Measurements from ENCODE around the gene XPO6.

Gene XPO6

GRCh38 chr16:28180655-28181460 lies 30.9 kb downstream of the XPO6 start:
- H3K4me3 ChIP-seq (replicated peaks; ENCODE audit: insufficient read depth, low read length) = no peak overlapping the region
- H3K27ac ChIP-seq (replicated peaks) = peak overlapping the region; percentile 25; the same call in 1 of the 2 replicates
- no peak for TF ChIP-seq REST (IDR thresholded peaks at IDR 0.05; ENCODE audit: insufficient replicate concordance, low read depth)
- peak in 1 of 2 experiments; percentile 38 for DNase-seq (ENCODE audit: low read depth in 1 of 2, low spot score in 1 of 2)
- H3K27me3 ChIP-seq (ENCODE audit: insufficient read depth, poor library complexity, severe bottlenecking) = no peaks in the 10 kb centered on the region

GRCh38 chr16:28179354-28179753 lies 32.4 kb downstream of the XPO6 start:
- Histone ChIP-seq H3K4me3 (replicated peaks; ENCODE audit: insufficient read depth, low read length) (no peak overlapping the region), H3K27me3 (ENCODE audit: insufficient read depth, poor library complexity, severe bottlenecking) (no peaks in the 10 kb centered on the region), H3K27ac (replicated peaks) (no peak overlapping the region)
- DNase-seq (ENCODE audit: low read depth in 1 of 2, low spot score in 1 of 2) = no peak
- TF ChIP-seq POLR2AphosphoS5 (IDR thresholded peaks at IDR 0.05; ENCODE audit: low read depth) = no peak
- no peak for TF ChIP-seq SPI1 (IDR thresholded peaks at IDR 0.05; ENCODE audit: borderline replicate concordance, low read depth)
- no peak for TF ChIP-seq CTCF (IDR thresholded peaks at IDR 0.05; ENCODE audit: insufficient read depth, low read length)
- TF ChIP-seq GABPA (IDR thresholded peaks at IDR 0.05; ENCODE audit: low read depth) = no peak
- no peak for TF ChIP-seq REST (IDR thresholded peaks at IDR 0.05; ENCODE audit: insufficient replicate concordance, low read depth)

- H3K4me3 ChIP-seq (replicated peaks; ENCODE audit: insufficient read depth, low read length) = no peak overlapping the region
- no peak for DNase-seq (ENCODE audit: low read depth in 1 of 2, low spot score in 1 of 2)
- H3K27me3 ChIP-seq (ENCODE audit: insufficient read depth, poor library complexity, severe bottlenecking) = no peaks in the 10 kb centered on the region
- no peak for TF ChIP-seq REST (IDR thresholded peaks at IDR 0.05; ENCODE audit: insufficient replicate concordance, low read depth)
- TF ChIP-seq POLR2AphosphoS5 (IDR thresholded peaks at IDR 0.05; ENCODE audit: low read depth) = no peak
- no peak for TF ChIP-seq GABPA (IDR thresholded peaks at IDR 0.05; ENCODE audit: low read depth)
- TF ChIP-seq SPI1 (IDR thresholded peaks at IDR 0.05; ENCODE audit: borderline replicate concordance, low read depth) = no peak
- TF ChIP-seq CTCF (IDR thresholded peaks at IDR 0.05; ENCODE audit: insufficient read depth, low read length) = no peak
- H3K27ac ChIP-seq (replicated peaks) = no peak overlapping the region
Measured at GRCh38 chr16:28175715-28176114, 36.0 kb downstream of the XPO6 start.

Data from HL-60 (cell line).